IPS DF 4.7 (cell line): ENCODE data around the gene OSBPL1A.
A peak's percentile ranks its signal among the peaks of the same experiment; 100 is the strongest.

Experiments
- DNase-seq: peaks from one replicate; pipeline ENCODE4 v3.0.0-alpha.2; 2013; ENCODE audit warnings: low spot score; ENCODE audit errors: extremely low read depth

Gene OSBPL1A

GRCh38 chr18:24397694-24398368 is at the start of gene OSBPL1A:
Gene OSBPL1A (minus strand): TSS chr18:24397824. CDS start chr18:24377533, 20,291 bp downstream.
- no peak for DNase-seq

- no peak for DNase-seq
Observed at GRCh38 chr18:24446953-24447538, 49.4 kb upstream of the OSBPL1A start.

GRCh38 chr18:24446453-24446852 is 48.8 kb upstream of the OSBPL1A start:
- DNase-seq, result no peak

- no peak for DNase-seq
Observed at GRCh38 chr18:24443870-24444269, 46.2 kb upstream of the OSBPL1A start.

- DNase-seq, result no peak
Observed at GRCh38 chr18:24436939-24437338, 39.3 kb upstream of the OSBPL1A start.

- no peak for DNase-seq
Observed at GRCh38 chr18:24432618-24433017, 35.0 kb upstream of the OSBPL1A start.

- no peak for DNase-seq
Observed at GRCh38 chr18:24429188-24429587, 31.6 kb upstream of the OSBPL1A start.

GRCh38 chr18:24428709-24429108 is 31.1 kb upstream of the OSBPL1A start:
- DNase-seq, result no peak

- DNase-seq, result no peak
Observed at GRCh38 chr18:24427484-24427883, 29.9 kb upstream of the OSBPL1A start.

GRCh38 chr18:24426398-24427294 is 29.0 kb upstream of the OSBPL1A start, which contains the start of gene IMPACT:
Gene IMPACT (plus strand): TSS chr18:24426670. CDS start chr18:24426757, 87 bp downstream.
- peak; percentile 38 for DNase-seq

GRCh38 chr18:24426073-24426397 is 28.4 kb upstream of the OSBPL1A start:
- no peak for DNase-seq

- DNase-seq, result no peak
Observed at GRCh38 chr18:24421831-24422230, 24.2 kb upstream of the OSBPL1A start.

GRCh38 chr18:24420551-24420950 is 22.9 kb upstream of the OSBPL1A start:
- DNase-seq, result no peak

GRCh38 chr18:24417480-24417879 is 19.9 kb upstream of the OSBPL1A start:
- DNase-seq, result no peak

- no peak for DNase-seq
Observed at GRCh38 chr18:24414349-24415003, 16.9 kb upstream of the OSBPL1A start.

- DNase-seq, result no peak
Observed at GRCh38 chr18:24413148-24413547, 15.5 kb upstream of the OSBPL1A start.

GRCh38 chr18:24408496-24408895 is 10.9 kb upstream of the OSBPL1A start:
- DNase-seq, result no peak

GRCh38 chr18:24404591-24404990 is 7.0 kb upstream of the OSBPL1A start:
- DNase-seq, result no peak

- DNase-seq, result no peak
Observed at GRCh38 chr18:24403076-24403475, 5.5 kb upstream of the OSBPL1A start.

GRCh38 chr18:24402209-24402785 is 4.7 kb upstream of the OSBPL1A start:
- DNase-seq, result no peak

GRCh38 chr18:24400587-24400986 is 3.0 kb upstream of the OSBPL1A start:
- no peak for DNase-seq
